ENCODE measurements around the gene GAS6.

GAS6 gene

GRCh38 chr13:113816254-113816929 is 47.5 kb downstream of the GAS6 start:
- DNase-seq (ENCODE audit: low read depth, low spot score): no peak
- H3K4me3 ChIP-seq (ENCODE audit: low read length): peak overlapping the region; percentile 79

GRCh38 chr13:113815151-113816058 is 48.5 kb downstream of the GAS6 start:
- peak overlapping the region; percentile 79 for H3K4me3 ChIP-seq (ENCODE audit: low read length)
- peak; percentile 86 for DNase-seq (ENCODE audit: low read depth, low spot score)

GRCh38 chr13:113814435-113814821 is 49.4 kb downstream of the GAS6 start:
- H3K4me3 ChIP-seq (ENCODE audit: low read length): no peak overlapping the region
- DNase-seq (ENCODE audit: low read depth, low spot score): no peak

DNA sequence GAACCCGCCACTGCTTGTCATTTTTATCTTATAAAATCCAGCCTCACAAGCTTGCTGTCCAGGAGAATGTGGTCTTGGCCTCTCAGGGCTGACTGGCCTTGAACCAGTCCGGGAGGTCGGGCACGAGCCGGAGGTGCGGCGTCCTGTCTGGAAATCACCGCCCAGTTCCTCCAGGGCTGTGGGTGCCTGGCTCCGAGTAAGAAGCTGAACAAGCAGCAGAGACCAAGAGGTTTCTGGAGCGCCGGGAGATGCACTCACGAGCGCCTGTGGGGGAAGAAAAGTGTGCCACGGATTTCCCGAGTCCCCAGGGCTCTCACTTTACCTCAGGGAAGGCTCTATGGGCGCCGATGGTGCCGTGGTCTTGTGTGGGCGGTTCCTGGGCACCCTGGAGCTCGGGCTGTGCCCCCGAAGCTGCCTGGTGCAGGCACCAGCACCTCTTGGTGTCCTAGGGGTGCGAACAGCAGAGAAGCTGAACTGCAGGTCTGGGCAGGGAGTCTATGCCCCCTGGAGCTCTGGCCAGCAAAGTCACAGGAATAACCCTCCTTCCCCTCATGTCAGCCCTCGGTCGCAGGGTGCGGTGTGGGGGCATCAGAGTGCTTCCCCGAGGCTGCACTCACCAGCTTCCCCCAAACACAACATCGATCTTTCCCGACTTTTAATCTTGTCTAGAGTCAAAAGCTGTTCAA is 50.0 kb downstream of the GAS6 start:
- no peak overlapping the region for H3K4me3 ChIP-seq (ENCODE audit: low read length)
- no peak for DNase-seq (ENCODE audit: low read depth, low spot score)

GRCh38 chr13:113813070-113813748 is 50.7 kb downstream of the GAS6 start:
- DNase-seq (ENCODE audit: low read depth, low spot score): no peak
- H3K4me3 ChIP-seq (ENCODE audit: low read length): no peak overlapping the region

- DNase-seq (ENCODE audit: low read depth, low spot score): no peak
- no peak overlapping the region for H3K4me3 ChIP-seq (ENCODE audit: low read length)
Measured at GRCh38 chr13:113812178-113813040, 51.5 kb downstream of the GAS6 start.

- H3K4me3 ChIP-seq (ENCODE audit: low read length): no peak overlapping the region
- DNase-seq (ENCODE audit: low read depth, low spot score): no peak
Measured at GRCh38 chr13:113811081-113811928, 52.6 kb downstream of the GAS6 start.

GRCh38 chr13:113810640-113811039 is 53.2 kb downstream of the GAS6 start:
- DNase-seq (ENCODE audit: low read depth, low spot score): no peak

DNA sequence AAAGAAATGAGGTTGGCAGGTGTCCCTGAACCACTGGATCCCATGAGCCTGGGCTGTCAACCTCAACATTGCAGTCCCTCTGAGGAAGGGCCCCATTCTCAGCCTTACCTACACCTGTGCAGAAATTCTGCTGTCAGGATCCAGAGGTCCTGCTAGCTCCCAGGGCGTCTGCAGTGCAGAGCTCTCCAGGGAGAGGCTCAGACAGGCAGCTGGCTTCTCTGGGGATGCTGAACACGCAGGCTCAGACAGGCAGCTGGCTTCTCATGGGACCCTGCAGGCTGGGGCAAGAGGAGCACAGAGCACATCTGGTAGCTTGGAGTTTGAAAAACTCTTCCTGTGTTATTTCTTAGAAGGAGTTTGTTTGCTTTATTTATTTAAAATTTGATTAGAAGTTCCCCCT is 53.9 kb downstream of the GAS6 start:
- DNase-seq (ENCODE audit: low read depth, low spot score): no peak
- no peak overlapping the region for H3K4me3 ChIP-seq (ENCODE audit: low read length)

More at GRCh38 chr13:113810640-113811039, 53.2 kb downstream of the GAS6 start:
- H3K4me3 ChIP-seq (ENCODE audit: low read length): no peak overlapping the region

- DNase-seq (ENCODE audit: low read depth, low spot score): no peak
- H3K4me3 ChIP-seq (ENCODE audit: low read length): no peak overlapping the region
Measured at GRCh38 chr13:113808058-113808834, 55.6 kb downstream of the GAS6 start.

GRCh38 chr13:113806526-113806925 is 57.4 kb downstream of the GAS6 start:
- H3K4me3 ChIP-seq (ENCODE audit: low read length): no peak overlapping the region
- DNase-seq (ENCODE audit: low read depth, low spot score): no peak

GRCh38 chr13:113806104-113806471 is 57.8 kb downstream of the GAS6 start:
- H3K4me3 ChIP-seq (ENCODE audit: low read length): no peak overlapping the region
- DNase-seq (ENCODE audit: low read depth, low spot score): no peak

- no peak for DNase-seq (ENCODE audit: low read depth, low spot score)
- H3K4me3 ChIP-seq (ENCODE audit: low read length): no peak overlapping the region
Measured at GRCh38 chr13:113805431-113806103, 58.3 kb downstream of the GAS6 start.

- no peak overlapping the region for H3K4me3 ChIP-seq (ENCODE audit: low read length)
- no peak for DNase-seq (ENCODE audit: low read depth, low spot score)
Measured at GRCh38 chr13:113804703-113805430, 59.0 kb downstream of the GAS6 start.

- no peak for DNase-seq (ENCODE audit: low read depth, low spot score)
- no peak overlapping the region for H3K4me3 ChIP-seq (ENCODE audit: low read length)
Measured at GRCh38 chr13:113804017-113804702, 59.7 kb downstream of the GAS6 start.

Data from Jurkat, Clone E6-1 (cell line).